RPMI7951 (cell line): ENCODE measurements around the gene GSC2. TPM values are rescaled to one million over a fixed set of nuclear protein-coding genes. Genes with fewer than 3 reads are reported as not detected.

Experiments used
- total RNA-seq: library from RNA; depleted of rRNA; stranded (reverse); fragments of >200 nt; shearing (Covaris generic); gene quantifications from 2 replicates; pipeline ENCODE4 v1.2.3, GENCODE V29; 2014; rRNA removed

GSC2 gene
- total RNA-seq, 1 experiment from 2014 or later = not detected

Other genes with a start within 250 kb of the GSC2 start
- 0.96 and 1.2 TPM in 2 replicates for gene DGCR6, start 244.0 kb downstream of the GSC2 start, total RNA-seq
- gene PRODH, start 214.0 kb downstream of the GSC2 start, total RNA-seq = not detected in 2 replicates
- gene DGCR2, start 27.9 kb downstream of the GSC2 start, total RNA-seq = 24.8 and 32.0 TPM in 2 replicates
- gene TSSK2, start 19.0 kb downstream of the GSC2 start, total RNA-seq = not detected in 2 replicates
- gene ESS2, start 5.6 kb downstream of the GSC2 start, total RNA-seq = 9.4 and 10.2 TPM in 2 replicates
- 58.3 and 70.0 TPM in 2 replicates for gene SLC25A1, start 28.4 kb upstream of the GSC2 start, total RNA-seq
- gene CLTCL1, start 141.4 kb upstream of the GSC2 start, total RNA-seq = 2.8 and 3.1 TPM in 2 replicates